Coronary artery (tissue), 2 donors: ENCODE data around the gene ANKRD6.

Experiments used
- DNase-seq: peaks from one replicate; pipeline ENCODE4 v3.0.0-alpha.2; 2017; ENCODE audit warnings: low spot score
- H3K27ac ChIP-seq, 2 donors: fragments of 200-600 bp; sonication (generic); one replicate each; pipeline ENCODE4 v1.5.1; 2016 to 2019
- H3K4me3 ChIP-seq: fragments of 200-600 bp; sonication (generic); 2 replicates; pipeline ENCODE4 v1.5.1; 2016; ENCODE audit warnings: mild to moderate bottlenecking, moderate library complexity
- TF ChIP-seq, protein P1 (sequence below): fragments of 200-600 bp; sonication (generic); IDR thresholded peaks from one replicate; pipeline ENCODE4 v1.5.1; 2019; ENCODE audit warnings: antibody characterized with exemption

The ANKRD6 gene

DNA sequence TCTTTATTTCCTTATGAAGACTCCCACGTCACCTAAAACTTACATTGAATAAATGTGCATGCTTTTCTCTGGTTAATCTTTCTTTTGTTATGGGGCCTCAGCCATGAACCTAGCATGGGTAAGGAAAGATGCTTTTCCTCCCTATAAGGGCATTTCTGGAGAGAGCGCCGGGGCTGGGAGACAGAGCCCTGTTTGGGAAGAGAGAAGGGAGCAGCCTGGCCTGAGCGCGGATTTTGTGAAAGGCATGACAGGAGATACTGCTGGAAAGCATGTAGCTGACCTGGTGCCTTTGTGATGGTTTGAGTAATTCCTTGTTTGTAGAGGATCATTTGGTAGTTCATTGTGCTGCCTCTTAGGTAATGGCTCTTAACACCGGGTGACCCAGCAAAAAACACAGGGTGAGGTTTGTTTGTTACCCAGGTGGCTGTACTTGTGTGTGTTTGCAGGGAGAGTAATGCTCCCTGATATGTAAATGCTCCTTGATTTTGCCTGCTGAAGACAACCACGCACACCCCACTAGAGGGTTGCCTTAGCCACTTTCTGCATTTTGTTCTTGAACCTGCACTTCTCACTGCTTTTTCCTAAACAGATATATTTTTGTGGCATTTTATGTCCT, 59.2 kb downstream of the ANKRD6 start:
- TF ChIP-seq, protein P1, sequence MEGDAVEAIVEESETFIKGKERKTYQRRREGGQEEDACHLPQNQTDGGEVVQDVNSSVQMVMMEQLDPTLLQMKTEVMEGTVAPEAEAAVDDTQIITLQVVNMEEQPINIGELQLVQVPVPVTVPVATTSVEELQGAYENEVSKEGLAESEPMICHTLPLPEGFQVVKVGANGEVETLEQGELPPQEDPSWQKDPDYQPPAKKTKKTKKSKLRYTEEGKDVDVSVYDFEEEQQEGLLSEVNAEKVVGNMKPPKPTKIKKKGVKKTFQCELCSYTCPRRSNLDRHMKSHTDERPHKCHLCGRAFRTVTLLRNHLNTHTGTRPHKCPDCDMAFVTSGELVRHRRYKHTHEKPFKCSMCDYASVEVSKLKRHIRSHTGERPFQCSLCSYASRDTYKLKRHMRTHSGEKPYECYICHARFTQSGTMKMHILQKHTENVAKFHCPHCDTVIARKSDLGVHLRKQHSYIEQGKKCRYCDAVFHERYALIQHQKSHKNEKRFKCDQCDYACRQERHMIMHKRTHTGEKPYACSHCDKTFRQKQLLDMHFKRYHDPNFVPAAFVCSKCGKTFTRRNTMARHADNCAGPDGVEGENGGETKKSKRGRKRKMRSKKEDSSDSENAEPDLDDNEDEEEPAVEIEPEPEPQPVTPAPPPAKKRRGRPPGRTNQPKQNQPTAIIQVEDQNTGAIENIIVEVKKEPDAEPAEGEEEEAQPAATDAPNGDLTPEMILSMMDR, result no peak
- DNase-seq, result no peak
- H3K4me3 ChIP-seq, result no peak overlapping the region

DNA sequence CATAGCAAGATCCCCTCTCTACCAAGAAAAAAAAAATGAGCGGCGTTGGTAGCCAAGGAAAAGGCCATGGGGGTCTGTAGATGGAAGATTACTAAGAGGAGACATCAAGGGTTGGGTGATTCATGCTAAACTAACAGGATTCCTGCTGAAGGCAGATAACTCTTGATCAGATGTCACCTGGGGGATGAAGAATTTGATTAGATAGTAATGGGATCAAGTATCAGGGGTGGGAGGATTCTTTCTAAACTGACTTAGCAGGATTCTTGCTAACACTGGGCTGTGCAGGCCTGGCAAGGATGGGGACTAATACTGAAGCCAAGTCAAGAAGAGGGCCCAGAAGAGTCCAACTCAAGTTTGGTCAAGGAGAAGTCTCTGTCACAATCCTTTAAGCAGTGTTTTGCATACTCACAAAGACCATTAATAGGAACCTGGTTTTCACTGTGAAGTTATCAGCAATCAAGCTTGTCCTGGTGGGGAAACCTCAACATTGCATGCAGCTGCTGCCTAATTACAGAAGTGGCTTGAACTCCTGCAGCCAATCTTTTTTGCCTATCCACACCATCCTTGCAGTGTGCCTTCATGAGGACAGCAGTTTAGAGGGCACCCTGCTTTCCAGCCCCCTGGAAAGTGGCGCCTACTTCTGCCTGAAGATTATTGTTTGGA, 61.3 kb downstream of the ANKRD6 start:
- TF ChIP-seq, protein P1, result no peak
- DNase-seq, result no peak
- no peak overlapping the region for H3K4me3 ChIP-seq
- H3K27ac ChIP-seq, result no peak overlapping the region

More for the DNA sequence above, 59.2 kb downstream of the ANKRD6 start:
- no peak overlapping the region for H3K27ac ChIP-seq

DNA sequence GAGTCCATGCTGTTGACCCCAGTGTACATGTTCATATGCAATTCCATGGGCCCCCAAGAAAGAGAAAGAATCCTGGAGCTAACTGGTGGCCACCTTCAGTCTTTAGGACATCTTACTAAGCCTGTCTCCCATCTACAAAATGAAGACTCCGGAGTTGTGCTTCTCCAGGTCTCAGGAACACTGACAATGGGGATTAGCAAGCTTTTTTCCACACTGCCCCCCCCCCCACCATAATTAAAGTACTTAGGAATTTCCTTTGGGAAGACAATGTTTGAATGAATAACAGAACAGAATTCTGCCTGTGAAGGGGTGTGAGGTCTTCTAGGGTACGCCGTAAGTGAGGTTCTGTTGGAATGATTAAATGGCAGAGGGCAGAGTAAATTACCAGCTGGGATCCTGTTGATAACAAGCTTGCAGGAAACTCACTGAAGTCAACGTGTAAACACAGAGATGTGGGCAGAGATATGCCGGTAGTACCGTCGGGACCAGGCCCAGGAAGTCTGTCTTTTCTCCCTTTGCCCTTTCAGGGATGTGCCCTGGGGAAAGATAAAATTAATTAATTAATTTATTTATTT, 63.1 kb downstream of the ANKRD6 start:
- Histone ChIP-seq H3K27ac (no peak overlapping the region), H3K4me3 (no peak overlapping the region)
- DNase-seq, result no peak
- TF ChIP-seq, protein P1, result no peak

- DNase-seq, result no peak
- TF ChIP-seq, protein P1, result no peak
- Histone ChIP-seq H3K4me3 (no peak overlapping the region), H3K27ac (no peak overlapping the region)
Measured at GRCh38 chr6:89500611-89501010, 67.7 kb downstream of the ANKRD6 start.

DNA sequence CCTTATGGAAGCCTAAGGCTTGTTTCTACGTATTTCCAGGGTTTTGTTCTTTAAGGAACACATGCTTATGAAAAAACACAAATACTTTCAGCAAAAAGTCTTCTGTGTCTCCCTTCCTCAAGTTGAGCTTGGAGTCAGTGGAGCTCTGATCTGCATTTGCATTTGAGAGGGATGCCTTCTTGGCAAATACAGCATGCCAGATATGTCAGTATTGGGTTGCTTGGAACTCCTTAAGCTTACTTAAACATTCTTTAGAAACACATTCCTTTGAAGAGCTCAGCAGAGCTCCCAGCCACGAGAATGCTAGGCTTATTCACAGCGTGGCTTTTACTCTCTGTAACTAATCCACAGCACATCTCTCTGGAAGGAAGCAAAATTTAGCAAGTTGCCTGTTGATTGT, 68.3 kb downstream of the ANKRD6 start:
- DNase-seq, result no peak
- TF ChIP-seq, protein P1, result no peak
- Histone ChIP-seq H3K4me3 (no peak overlapping the region), H3K27ac (no peak overlapping the region)

- DNase-seq, result no peak
- Histone ChIP-seq H3K27ac (no peak overlapping the region), H3K4me3 (no peak overlapping the region)
- TF ChIP-seq, protein P1, result no peak
Measured at GRCh38 chr6:89501753-89502152, 68.8 kb downstream of the ANKRD6 start.

DNA sequence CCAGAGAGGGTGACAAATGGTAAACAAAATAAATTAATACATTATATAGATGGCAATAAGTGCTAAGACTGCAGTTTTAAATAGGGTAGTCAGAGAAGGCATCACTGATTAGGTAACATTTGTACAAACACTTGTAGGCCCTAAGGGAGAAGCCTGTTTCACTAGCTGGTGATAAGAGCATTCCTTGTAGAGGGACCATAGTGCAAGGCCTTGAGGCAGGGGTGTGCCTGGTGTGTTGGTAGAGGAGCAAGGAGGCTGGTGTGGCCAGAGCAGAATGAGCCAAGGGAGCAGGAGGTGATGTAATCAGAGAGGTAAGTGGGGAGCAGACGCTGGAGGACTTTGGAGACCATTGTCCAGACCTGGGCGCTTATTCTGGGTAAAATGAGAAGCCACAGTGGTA, 70.7 kb downstream of the ANKRD6 start:
- H3K27ac ChIP-seq, result no peak overlapping the region
- TF ChIP-seq, protein P1, result no peak
- no peak overlapping the region for H3K4me3 ChIP-seq
- no peak for DNase-seq
